Measurements from ENCODE around the gene HIF1A.

GRCh38 chr14:61744238-61744637 lies 48.9 kb downstream of the HIF1A start:
- TF ChIP-seq, protein P1, sequence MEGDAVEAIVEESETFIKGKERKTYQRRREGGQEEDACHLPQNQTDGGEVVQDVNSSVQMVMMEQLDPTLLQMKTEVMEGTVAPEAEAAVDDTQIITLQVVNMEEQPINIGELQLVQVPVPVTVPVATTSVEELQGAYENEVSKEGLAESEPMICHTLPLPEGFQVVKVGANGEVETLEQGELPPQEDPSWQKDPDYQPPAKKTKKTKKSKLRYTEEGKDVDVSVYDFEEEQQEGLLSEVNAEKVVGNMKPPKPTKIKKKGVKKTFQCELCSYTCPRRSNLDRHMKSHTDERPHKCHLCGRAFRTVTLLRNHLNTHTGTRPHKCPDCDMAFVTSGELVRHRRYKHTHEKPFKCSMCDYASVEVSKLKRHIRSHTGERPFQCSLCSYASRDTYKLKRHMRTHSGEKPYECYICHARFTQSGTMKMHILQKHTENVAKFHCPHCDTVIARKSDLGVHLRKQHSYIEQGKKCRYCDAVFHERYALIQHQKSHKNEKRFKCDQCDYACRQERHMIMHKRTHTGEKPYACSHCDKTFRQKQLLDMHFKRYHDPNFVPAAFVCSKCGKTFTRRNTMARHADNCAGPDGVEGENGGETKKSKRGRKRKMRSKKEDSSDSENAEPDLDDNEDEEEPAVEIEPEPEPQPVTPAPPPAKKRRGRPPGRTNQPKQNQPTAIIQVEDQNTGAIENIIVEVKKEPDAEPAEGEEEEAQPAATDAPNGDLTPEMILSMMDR (IDR thresholded peaks at IDR 0.05; ENCODE audit: extremely low read depth in 1 of 2, insufficient read depth in 1 of 2, low read depth in 1 of 2, low read length in 2 of 2): no peak
- TF ChIP-seq POLR2A (IDR thresholded peaks at IDR 0.05; ENCODE audit: low read depth, low read length) (no peak), POLR2AphosphoS5 (IDR thresholded peaks at IDR 0.05; ENCODE audit: insufficient read depth, low read depth, low read length) (no peak), MYC (IDR thresholded peaks at IDR 0.05; ENCODE audit: low read depth, low read length) (no peak), JUN (IDR thresholded peaks at IDR 0.05; ENCODE audit: borderline replicate concordance, insufficient read depth, insufficient read length, low read depth) (no peak)
- TF ChIP-seq, protein P2, sequence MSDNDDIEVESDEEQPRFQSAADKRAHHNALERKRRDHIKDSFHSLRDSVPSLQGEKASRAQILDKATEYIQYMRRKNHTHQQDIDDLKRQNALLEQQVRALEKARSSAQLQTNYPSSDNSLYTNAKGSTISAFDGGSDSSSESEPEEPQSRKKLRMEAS (IDR thresholded peaks at IDR 0.05; ENCODE audit: insufficient read depth, insufficient read length): no peak
